ENCODE data around the gene MEF2D.

DNA sequence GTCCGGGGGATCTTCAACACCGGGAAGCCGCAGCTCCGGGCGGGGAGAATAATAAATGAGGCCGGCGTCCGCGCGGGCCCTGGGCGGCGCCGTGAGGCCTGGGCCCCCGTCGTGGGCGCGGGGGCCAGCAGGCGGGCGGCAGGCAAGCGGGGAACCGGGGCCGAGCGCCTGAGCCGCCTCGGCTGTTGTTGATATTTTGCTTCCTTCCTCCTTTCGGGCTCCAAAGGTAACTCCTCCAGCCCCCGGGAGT is at the start of gene MEF2D:
- TF ChIP-seq, protein P1, sequence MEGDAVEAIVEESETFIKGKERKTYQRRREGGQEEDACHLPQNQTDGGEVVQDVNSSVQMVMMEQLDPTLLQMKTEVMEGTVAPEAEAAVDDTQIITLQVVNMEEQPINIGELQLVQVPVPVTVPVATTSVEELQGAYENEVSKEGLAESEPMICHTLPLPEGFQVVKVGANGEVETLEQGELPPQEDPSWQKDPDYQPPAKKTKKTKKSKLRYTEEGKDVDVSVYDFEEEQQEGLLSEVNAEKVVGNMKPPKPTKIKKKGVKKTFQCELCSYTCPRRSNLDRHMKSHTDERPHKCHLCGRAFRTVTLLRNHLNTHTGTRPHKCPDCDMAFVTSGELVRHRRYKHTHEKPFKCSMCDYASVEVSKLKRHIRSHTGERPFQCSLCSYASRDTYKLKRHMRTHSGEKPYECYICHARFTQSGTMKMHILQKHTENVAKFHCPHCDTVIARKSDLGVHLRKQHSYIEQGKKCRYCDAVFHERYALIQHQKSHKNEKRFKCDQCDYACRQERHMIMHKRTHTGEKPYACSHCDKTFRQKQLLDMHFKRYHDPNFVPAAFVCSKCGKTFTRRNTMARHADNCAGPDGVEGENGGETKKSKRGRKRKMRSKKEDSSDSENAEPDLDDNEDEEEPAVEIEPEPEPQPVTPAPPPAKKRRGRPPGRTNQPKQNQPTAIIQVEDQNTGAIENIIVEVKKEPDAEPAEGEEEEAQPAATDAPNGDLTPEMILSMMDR (IDR thresholded peaks at IDR 0.05; ENCODE audit: low read depth, low read length, poor library complexity, severe bottlenecking): no peak
- no peak for TF ChIP-seq EZH2phosphoT487 (IDR thresholded peaks at IDR 0.05; ENCODE audit: borderline replicate concordance, low read length)

Data from DOHH2 (cell line).